Central memory CD8-positive, alpha-beta T cell (primary cell): ENCODE data around the gene SLC6A6.
A peak's percentile ranks its signal among the peaks of the same experiment; 100 is the strongest.

Experiments used
- ATAC-seq: fragments of 150-1000 bp; cut with Tn5 transposase; replicated peaks from 2 replicates; pipeline ENCODE4 v1.10.0; 2022; ENCODE audit warnings: mild to moderate bottlenecking, moderate FRiP score, moderate number of reproducible peaks; ENCODE audit not compliant: poor library complexity, severe bottlenecking; ENCODE audit errors: extremely low read depth
- DNase-seq, 2 donors: peaks; one replicate each; pipeline ENCODE4 v3.0.0; 2021; ENCODE audit warnings: low spot score in 2 of 2
- H3K27ac Mint-ChIP-seq: one replicate; pipeline ENCODE4 v1.8.0; 2022; ENCODE audit warnings: low read depth, mild to moderate bottlenecking, moderate library complexity, mixed read lengths
- H3K27me3 Mint-ChIP-seq: one replicate; pipeline ENCODE4 v1.8.0; 2022; ENCODE audit warnings: mixed read lengths
- H3K36me3 Mint-ChIP-seq: one replicate; pipeline ENCODE4 v1.8.0; 2022; ENCODE audit warnings: mild to moderate bottlenecking, moderate library complexity, mixed read lengths; ENCODE audit not compliant: insufficient read depth
- H3K4me1 Mint-ChIP-seq: one replicate; pipeline ENCODE4 v1.8.0; 2022; ENCODE audit warnings: mixed read lengths
- H3K4me3 Mint-ChIP-seq: one replicate; pipeline ENCODE4 v1.8.0; 2022; ENCODE audit warnings: mild to moderate bottlenecking, moderate library complexity, mixed read lengths
- H3K9me3 Mint-ChIP-seq: one replicate; pipeline ENCODE4 v1.8.0; 2022; ENCODE audit warnings: mixed read lengths

The SLC6A6 gene

DNA sequence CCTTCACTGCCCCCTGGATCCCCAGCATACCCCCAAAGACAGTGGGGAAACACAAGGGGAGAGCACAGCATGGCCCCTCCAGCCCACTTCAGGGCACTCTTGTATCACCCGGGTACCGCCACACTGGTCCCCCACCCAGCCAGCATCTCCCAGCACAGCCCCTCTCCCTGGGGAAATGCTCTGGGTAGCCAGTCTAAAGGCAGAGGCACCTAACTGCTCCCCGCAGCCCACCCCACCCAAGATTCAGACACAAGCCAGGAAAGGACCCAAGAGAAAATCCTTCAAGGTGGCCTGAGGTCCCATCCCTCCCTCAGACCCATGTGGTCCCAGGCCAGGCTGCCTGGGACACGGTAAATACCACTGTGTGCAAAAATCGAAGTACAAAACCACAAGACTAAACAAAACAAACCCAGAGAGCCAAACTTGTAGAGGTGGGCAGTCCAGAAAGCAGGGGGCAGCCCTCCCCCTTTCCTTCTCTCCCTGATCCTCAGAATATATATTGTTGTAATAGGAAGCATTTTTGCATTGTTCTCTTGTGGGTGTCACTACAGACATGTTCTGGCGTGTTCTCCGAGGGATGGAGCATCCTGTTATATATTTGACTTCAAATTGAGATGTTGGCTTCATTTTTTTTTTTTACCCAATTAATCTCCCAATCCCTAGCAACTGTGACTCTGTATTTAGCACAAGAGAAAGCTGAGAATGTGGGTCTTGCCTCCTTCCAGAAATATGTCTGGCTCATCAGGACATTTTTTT, 86.1 kb downstream of the SLC6A6 start:
- Mint-ChIP-seq H3K4me3 (no peak overlapping the region), H3K36me3 (peaks cover 27% of the 10 kb centered on the region), H3K27ac (no peak overlapping the region), H3K9me3 (no peaks in the 10 kb centered on the region), H3K4me1 (no peaks in the 10 kb centered on the region), H3K27me3 (no peaks in the 10 kb centered on the region)
- ATAC-seq (no peak), DNase-seq (no peak)

DNA sequence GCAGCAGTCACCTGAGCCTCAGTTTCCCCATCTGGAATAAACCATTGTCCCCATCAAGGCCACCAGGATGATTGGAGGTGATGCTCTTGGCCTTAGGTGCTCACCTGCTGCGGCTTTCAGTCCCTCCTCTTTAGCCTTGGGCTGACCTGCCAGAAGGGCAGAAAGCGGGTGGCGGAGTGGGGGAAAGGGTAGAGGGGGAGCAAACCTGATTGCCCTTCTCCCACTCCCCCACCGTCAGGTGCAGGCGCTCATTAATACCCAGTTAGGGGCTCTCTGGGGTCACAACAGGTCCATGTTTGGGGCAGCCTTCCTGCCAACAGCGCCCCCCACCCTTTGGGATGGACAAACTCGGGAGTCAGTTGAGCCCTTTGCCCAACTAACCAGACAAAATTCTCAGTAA, 87.2 kb downstream of the SLC6A6 start:
- Mint-ChIP-seq H3K27ac (no peak overlapping the region), H3K4me1 (no peaks in the 10 kb centered on the region), H3K4me3 (no peak overlapping the region), H3K36me3 (peaks cover 21% of the 10 kb centered on the region), H3K27me3 (no peaks in the 10 kb centered on the region), H3K9me3 (no peaks in the 10 kb centered on the region)
- DNase-seq (no peak), ATAC-seq (no peak)

DNA sequence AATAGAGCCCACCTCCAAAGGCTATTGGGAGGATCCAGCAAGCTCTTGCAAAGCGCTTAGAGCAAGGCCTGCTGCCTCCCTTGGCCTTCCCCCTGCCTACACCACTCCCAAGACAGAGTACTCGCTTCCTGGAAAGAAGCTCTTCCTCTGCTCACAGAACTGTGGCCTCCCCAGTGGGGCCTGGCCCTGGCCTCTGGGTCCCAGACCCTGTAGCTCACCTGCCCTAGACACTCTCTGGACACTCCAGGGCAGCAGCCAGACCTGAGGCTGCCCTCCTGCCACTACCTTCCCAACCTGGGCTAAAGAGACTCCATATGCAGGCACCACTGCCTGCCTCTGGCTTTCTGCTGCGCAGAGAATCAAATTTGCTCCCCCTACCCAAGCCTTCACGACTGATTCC, 87.8 kb downstream of the SLC6A6 start:
- Mint-ChIP-seq H3K27ac (peak overlapping the region; percentile 4), H3K36me3 (peaks cover 16% of the 10 kb centered on the region), H3K4me3 (no peak overlapping the region), H3K9me3 (no peaks in the 10 kb centered on the region), H3K4me1 (no peaks in the 10 kb centered on the region), H3K27me3 (no peaks in the 10 kb centered on the region)
- DNase-seq (no peak), ATAC-seq (no peak)

DNA sequence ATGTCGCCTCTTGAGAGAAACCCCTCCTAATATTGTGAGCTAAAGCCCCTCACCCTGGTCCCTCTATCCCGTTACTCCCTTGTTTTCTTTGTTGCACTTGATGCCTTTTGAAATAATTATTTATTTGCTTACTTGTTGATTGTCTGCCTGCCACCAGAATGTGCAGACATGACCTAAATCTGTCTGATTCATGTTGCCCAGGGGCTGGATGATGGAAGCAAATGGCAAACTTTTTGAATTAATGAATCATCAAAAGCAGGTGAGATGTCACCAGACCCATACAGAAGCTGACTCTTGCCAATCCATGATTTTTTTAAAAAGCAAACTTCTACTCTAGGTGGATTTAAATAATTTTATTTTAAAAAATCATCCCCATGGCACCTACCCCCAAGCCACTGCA, 88.4 kb downstream of the SLC6A6 start:
- H3K4me1 Mint-ChIP-seq, result no peaks in the 10 kb centered on the region
- no peak for DNase-seq
- no peaks in the 10 kb centered on the region for H3K9me3 Mint-ChIP-seq
- ATAC-seq, result no peak
- H3K4me3 Mint-ChIP-seq, result no peak overlapping the region
- H3K27ac Mint-ChIP-seq, result no peak overlapping the region
- H3K36me3 Mint-ChIP-seq, result peaks cover 14% of the 10 kb centered on the region
- no peaks in the 10 kb centered on the region for H3K27me3 Mint-ChIP-seq

DNA sequence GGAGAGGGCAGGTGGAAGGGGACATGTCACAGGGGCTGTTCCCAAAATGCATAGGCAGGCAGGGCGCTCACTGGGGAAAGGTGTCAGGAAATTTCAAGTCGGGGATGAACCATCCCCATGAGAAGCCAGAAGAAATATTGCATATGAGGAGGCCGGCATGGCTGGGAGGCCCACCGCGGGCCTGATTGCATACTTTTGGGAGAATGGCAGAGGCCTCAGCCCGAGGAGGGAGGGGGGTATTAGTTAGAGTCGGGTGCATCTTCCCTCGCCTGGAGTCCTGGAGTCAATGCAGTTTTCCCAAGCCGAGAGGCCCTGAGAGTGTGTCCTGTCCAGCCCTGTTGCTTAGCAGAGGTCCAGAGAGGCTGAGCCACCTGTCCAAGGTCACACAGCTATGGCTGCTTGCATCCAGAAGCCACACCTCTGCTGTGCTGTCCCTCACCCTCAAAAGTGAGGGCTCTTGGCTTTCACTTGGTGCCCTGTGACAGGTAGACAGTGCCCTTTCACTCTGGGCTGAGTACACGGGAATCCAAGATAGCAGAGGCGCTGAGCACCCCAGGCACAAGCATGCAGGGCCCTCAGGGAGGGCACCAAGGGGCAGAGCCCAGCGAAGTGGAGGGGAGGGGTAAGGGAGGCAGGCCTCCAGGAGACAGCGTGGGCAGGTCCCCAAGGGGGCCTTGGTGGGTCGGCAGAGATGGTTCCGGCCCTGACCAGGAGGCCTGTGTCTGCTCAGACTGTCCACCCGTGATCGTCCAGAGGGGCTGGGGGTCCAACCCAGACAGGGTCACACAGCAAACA, 89.2 kb downstream of the SLC6A6 start:
- Mint-ChIP-seq H3K9me3 (no peaks in the 10 kb centered on the region), H3K36me3 (peaks cover 11% of the 10 kb centered on the region), H3K27me3 (no peaks in the 10 kb centered on the region), H3K4me3 (no peak overlapping the region), H3K4me1 (no peaks in the 10 kb centered on the region), H3K27ac (no peak overlapping the region)
- ATAC-seq (no peak), DNase-seq (no peak)

DNA sequence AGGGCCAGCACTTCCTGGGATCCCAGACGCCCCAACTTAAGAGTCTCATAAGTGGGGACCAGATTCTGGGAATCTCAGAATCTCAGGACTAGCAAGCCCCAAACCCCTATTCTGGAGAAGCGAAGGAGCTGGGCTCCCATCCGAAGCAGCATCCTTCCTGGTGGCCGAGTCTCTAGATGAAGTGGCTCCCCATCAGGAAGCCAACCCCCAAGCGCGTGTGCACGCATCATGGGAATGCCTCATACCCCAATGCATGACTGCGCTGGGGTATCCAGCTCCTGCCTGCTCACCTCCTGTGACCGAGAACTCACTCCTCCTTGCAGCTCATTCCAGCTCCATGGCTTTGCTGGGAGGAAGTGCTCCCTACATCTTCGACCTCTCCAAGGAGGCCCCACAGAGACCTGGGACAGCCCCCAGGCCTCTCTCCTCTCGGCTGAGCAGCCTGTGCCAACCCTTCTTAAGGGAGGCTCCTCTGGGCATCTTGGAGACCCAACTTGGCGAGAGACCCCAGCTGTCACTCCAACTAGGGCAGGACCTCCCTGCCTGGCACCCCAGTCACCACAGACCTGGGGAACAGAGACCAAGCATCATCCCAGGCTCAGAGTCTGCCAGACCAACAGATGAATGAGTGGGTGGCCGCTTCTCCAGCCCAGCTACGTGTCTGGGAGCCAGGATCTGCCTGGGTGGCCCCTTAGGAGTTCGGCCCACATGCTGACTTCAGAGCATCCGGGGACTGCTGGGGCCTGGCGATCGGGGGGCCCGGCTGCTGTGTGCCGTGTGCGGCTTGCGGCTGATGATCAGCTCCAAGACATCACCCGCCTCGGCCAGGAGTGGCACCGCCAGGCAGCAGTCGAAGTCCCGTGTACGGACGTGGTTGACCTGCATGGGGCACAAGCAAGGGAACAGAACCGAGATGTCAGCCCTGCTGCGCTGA, 90.8 kb downstream of the SLC6A6 start:
- peaks cover 8% of the 10 kb centered on the region for H3K36me3 Mint-ChIP-seq
- no peak for ATAC-seq
- H3K27ac Mint-ChIP-seq, result no peak overlapping the region
- H3K9me3 Mint-ChIP-seq, result no peaks in the 10 kb centered on the region
- no peak overlapping the region for H3K4me3 Mint-ChIP-seq
- H3K4me1 Mint-ChIP-seq, result no peaks in the 10 kb centered on the region
- H3K27me3 Mint-ChIP-seq, result no peaks in the 10 kb centered on the region
- no peak for DNase-seq

DNA sequence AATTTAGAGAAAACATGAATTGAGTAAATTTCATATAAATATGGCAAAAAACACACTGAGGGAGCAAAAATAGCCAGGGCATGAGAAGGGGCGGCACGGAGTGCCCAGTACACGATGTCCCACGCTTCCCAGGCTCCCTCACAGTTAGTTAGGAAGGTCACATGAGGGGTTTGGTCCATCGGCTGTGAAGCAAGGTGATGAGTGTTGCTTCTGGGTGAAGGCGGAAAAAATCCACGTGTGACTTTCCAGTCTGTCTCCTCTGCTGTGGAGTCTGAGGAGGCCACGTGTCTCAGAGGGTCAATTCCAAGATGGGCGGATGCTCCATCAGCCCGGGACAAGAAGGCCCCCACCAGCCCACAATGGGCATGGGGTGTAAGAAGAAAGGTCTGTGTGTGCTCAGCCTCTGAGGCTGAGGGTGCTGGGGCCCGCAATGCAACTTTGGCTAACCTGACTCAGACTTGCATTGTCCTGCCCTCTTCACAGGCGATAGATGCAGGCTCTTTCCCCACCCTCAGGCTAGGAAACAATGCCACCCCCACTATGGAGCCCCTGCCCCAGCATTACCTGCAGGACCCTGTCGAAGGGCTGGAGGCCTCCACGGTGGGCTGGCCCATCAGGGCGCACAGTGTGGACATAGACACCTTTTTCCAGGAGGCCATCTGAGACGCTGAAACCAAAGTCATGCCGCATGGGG, 92.0 kb downstream of the SLC6A6 start:
- no peaks in the 10 kb centered on the region for H3K9me3 Mint-ChIP-seq
- no peak overlapping the region for H3K4me3 Mint-ChIP-seq
- H3K4me1 Mint-ChIP-seq, result no peaks in the 10 kb centered on the region
- DNase-seq (no peak), ATAC-seq (no peak)
- H3K36me3 Mint-ChIP-seq, result peaks cover 5% of the 10 kb centered on the region
- no peaks in the 10 kb centered on the region for H3K27me3 Mint-ChIP-seq
- H3K27ac Mint-ChIP-seq, result no peak overlapping the region

DNA sequence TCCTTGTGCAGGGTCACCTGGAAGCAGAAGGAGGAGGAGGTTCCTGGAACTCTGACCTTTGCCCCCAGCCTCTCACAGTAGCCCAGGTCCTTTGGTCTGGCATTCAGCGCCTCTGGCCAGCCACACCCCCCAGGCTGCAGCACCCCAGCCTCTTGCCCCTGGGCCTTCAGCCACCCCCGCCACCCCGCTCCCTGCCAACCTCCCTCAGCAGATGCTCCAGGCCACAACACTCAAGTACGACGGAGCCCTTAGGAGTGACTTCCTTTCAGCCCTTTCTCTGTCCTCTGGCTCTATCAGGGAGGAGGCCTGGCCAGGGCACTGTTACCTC, 92.5 kb downstream of the SLC6A6 start:
- no peak overlapping the region for H3K4me3 Mint-ChIP-seq
- no peak for DNase-seq
- H3K27me3 Mint-ChIP-seq, result no peaks in the 10 kb centered on the region
- no peak overlapping the region for H3K27ac Mint-ChIP-seq
- H3K36me3 Mint-ChIP-seq, result peaks cover 5% of the 10 kb centered on the region
- no peak for ATAC-seq
- H3K4me1 Mint-ChIP-seq, result no peaks in the 10 kb centered on the region
- no peaks in the 10 kb centered on the region for H3K9me3 Mint-ChIP-seq

DNA sequence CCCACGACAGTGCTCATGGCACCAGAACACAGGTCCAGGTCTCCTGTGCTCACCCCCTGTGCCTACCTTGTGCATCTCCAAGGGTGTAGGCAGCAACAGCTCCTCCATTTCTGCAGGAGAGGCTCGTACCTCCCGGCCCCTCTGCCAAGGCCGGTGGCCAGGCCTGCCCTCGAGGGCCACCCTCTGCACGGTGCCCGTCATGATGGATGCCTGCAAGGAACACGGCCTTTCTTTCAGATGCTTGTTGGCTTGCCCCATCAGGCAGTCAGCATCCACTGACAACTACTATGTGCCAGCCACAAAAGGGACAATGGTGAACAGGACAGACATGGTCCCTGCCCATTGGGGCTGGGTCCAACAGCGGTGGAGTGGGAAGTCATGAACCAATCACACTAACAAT, 93.9 kb downstream of the SLC6A6 start:
- H3K9me3 Mint-ChIP-seq, result peaks cover 6% of the 10 kb centered on the region
- no peak overlapping the region for H3K27ac Mint-ChIP-seq
- H3K4me1 Mint-ChIP-seq, result no peaks in the 10 kb centered on the region
- ATAC-seq, result no peak
- H3K36me3 Mint-ChIP-seq, result peaks cover 3% of the 10 kb centered on the region
- no peak for DNase-seq
- H3K27me3 Mint-ChIP-seq, result no peaks in the 10 kb centered on the region
- H3K4me3 Mint-ChIP-seq, result no peak overlapping the region

DNA sequence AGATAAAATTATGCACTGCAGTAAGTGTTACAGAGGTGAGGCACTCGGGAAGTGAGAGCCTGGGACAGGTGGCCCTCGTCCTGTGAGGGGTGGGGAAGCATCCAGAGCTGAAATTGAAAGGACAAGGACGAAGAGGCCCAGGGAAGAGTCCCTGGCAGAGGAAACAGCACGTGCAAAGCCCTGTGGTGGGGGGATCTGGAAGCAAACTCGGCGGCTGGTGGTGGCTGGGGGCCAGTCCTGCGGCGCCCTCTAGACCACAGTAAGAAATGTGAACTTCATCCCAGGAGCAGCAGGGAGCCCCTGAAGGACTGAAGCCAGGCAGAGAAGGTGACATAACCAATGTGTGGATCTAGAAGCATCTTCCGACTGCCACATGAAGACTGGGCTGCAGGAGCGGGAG, 94.9 kb downstream of the SLC6A6 start:
- peak overlapping the region; percentile 75 for H3K27ac Mint-ChIP-seq
- ATAC-seq (no peak), DNase-seq (no peak)

DNA sequence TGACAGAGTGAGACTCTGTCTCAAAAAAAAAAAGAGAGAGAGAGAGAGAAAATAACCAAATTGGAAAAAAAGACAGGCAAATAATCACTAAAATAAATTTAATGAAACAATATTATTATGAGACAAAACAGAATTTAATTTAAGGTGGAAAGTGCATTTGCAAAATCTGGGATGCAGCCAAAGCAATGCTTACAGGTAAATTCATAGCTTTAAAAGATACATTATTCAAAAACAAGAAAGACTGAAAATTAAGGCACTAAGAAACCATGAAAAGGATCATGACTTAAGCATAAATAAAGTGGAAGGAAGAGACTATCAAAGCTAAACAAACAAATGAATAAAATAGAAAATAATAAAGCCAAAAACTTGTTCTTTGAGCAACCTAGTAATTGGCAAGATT, 100.1 kb downstream of the SLC6A6 start:
- ATAC-seq, result no peak
- DNase-seq, result no peak
- Mint-ChIP-seq H3K4me3 (no peak overlapping the region), H3K9me3 (peaks cover 19% of the 10 kb centered on the region), H3K4me1 (no peaks in the 10 kb centered on the region), H3K27ac (no peak overlapping the region), H3K36me3 (no peaks in the 10 kb centered on the region), H3K27me3 (peaks cover 14% of the 10 kb centered on the region)

More for the DNA sequence above, 94.9 kb downstream of the SLC6A6 start:
- H3K4me3 Mint-ChIP-seq, result no peak overlapping the region
- H3K4me1 Mint-ChIP-seq, result no peaks in the 10 kb centered on the region
- no peaks in the 10 kb centered on the region for H3K27me3 Mint-ChIP-seq
- H3K9me3 Mint-ChIP-seq, result peaks cover 9% of the 10 kb centered on the region
- H3K36me3 Mint-ChIP-seq, result peaks cover 3% of the 10 kb centered on the region

DNA sequence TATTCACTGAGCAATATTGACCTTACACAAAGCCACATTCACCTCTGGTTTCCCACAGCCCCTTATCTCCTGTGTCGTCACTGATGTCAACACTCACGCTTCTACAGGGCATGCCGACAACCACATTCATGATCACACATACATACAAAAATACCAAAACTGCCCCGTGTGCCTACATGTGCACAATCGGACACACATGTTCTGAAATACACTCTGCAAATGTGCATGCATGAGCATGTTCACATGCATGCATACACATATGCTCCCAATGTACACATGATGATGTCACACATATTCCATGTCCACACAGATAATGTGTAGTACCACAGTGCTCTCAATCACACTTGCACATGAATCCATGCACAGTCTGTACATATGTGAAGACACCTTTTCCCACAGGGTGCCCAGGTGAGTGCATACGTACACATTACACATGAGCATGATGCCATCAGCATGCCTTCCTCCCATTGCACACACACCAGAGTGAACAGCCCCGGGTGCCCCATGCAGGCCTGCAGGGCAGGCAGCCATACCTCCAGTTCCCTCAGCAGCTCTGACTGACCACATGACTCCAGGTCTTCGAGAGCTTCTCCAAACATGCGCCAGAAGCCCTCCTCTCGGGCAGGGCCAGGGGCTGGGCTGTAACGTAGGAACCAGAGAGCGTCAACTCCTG, 100.8 kb downstream of the SLC6A6 start:
- Mint-ChIP-seq H3K36me3 (peaks cover under 1% of the 10 kb centered on the region), H3K4me1 (no peaks in the 10 kb centered on the region), H3K4me3 (no peak overlapping the region), H3K27me3 (peaks cover 18% of the 10 kb centered on the region), H3K27ac (no peak overlapping the region), H3K9me3 (peaks cover 19% of the 10 kb centered on the region)
- DNase-seq (no peak), ATAC-seq (no peak)
